GM23338 (cell line): ENCODE data around the gene NOTCH3. TPM values are rescaled to one million over a fixed set of nuclear protein-coding genes. Genes with fewer than 3 reads are reported as not detected.

Source experiments
- ATAC-seq: fragments of 200-7000 bp; cut with Tn5 transposase; 3 replicates; pipeline ENCODE4 v1.9.1; 2020
- DNase-seq: peaks from one replicate; pipeline ENCODE4 v3.0.0-alpha.2; 2015; ENCODE audit warnings: low spot score
- H2AFZ ChIP-seq: fragments of 200-600 bp; sonication (generic); 2 replicates; pipeline ENCODE4 v1.8.0; 2016; ENCODE audit warnings: antibody characterized with exemption, mild to moderate bottlenecking, moderate library complexity
- H3F3A ChIP-seq: fragments of 200-600 bp; sonication (generic); replicated peaks from 2 replicates; pipeline ENCODE4 v1.8.0; 2017; ENCODE audit warnings: antibody characterized with exemption, mixed run types, low read depth
- H3K27ac ChIP-seq: fragments of 200-600 bp; sonication (generic); 2 replicates; pipeline ENCODE4 v1.6.1; 2016; ENCODE audit warnings: low read depth
- H3K27me3 ChIP-seq: fragments of 200-600 bp; sonication (generic); 2 replicates; pipeline ENCODE4 v1.8.0; 2016; ENCODE audit warnings: mild to moderate bottlenecking, mixed run types, moderate library complexity; ENCODE audit not compliant: insufficient read depth
- H3K36me3 ChIP-seq: fragments of 200-600 bp; sonication (generic); 2 replicates; pipeline ENCODE4 v1.8.0; 2016; ENCODE audit warnings: mild to moderate bottlenecking; ENCODE audit not compliant: insufficient read depth
- H3K4me1 ChIP-seq: fragments of 200-600 bp; sonication (generic); 2 replicates; pipeline ENCODE4 v1.8.0; 2016; ENCODE audit warnings: mild to moderate bottlenecking, moderate library complexity; ENCODE audit not compliant: insufficient read depth
- H3K4me2 ChIP-seq: fragments of 200-600 bp; sonication (generic); 2 replicates; pipeline ENCODE4 v1.7.1; 2017; ENCODE audit warnings: mixed run types
- H3K4me3 ChIP-seq: fragments of 200-600 bp; sonication (generic); 2 replicates; pipeline ENCODE4 v1.6.1; 2016; ENCODE audit warnings: mixed run types
- H3K79me2 ChIP-seq: fragments of 200-600 bp; sonication (generic); replicated peaks from 2 replicates; pipeline ENCODE4 v1.8.0; 2017; ENCODE audit warnings: mild to moderate bottlenecking; ENCODE audit not compliant: insufficient read depth
- H3K9me2 ChIP-seq: fragments of 200-600 bp; sonication (generic); 2 replicates; pipeline ENCODE4 v1.8.0; 2017; ENCODE audit not compliant: insufficient read depth
- H4K20me1 ChIP-seq: fragments of 200-600 bp; sonication (generic); replicated peaks from 2 replicates; pipeline ENCODE4 v1.8.0; 2017; ENCODE audit warnings: mild to moderate bottlenecking; ENCODE audit not compliant: insufficient read depth
- H3K27ac Mint-ChIP-seq: 2 replicates; pipeline ENCODE4 v1.8.0; 2020; ENCODE audit warnings: inconsistent platforms, mild to moderate bottlenecking, moderate library complexity, mixed read lengths
- H3K27me3 Mint-ChIP-seq: 3 replicates; pipeline ENCODE4 v1.8.0; 2022; ENCODE audit warnings: low read depth, mild to moderate bottlenecking, moderate library complexity, mixed read lengths, inconsistent platforms; ENCODE audit not compliant: insufficient read depth, poor library complexity
- H3K36me3 Mint-ChIP-seq: 3 replicates; pipeline ENCODE4 v1.8.0; 2021; ENCODE audit warnings: low read depth, mild to moderate bottlenecking, inconsistent platforms, moderate library complexity, mixed read lengths
- H3K4me1 Mint-ChIP-seq: 3 replicates; pipeline ENCODE4 v1.8.0; 2020; ENCODE audit warnings: mild to moderate bottlenecking, inconsistent platforms, mixed read lengths
- H3K4me3 Mint-ChIP-seq: 3 replicates; pipeline ENCODE4 v1.8.0; 2021; ENCODE audit warnings: moderate library complexity, mild to moderate bottlenecking, inconsistent platforms, mixed read lengths
- H3K9me3 Mint-ChIP-seq: 3 replicates; pipeline ENCODE4 v1.8.0; 2020; ENCODE audit warnings: moderate library complexity, mild to moderate bottlenecking, inconsistent platforms, mixed read lengths
- ETS1 ChIP-seq: IDR thresholded peaks from 2 replicates; pipeline ENCODE4 v1.6.1; 2016; ENCODE audit warnings: antibody characterized with exemption
- NANOG ChIP-seq: IDR thresholded peaks from 2 replicates; pipeline ENCODE4 v1.6.1; 2016; ENCODE audit warnings: antibody characterized with exemption, borderline replicate concordance
- STAT1 ChIP-seq: IDR thresholded peaks from one replicate; pipeline ENCODE4 v1.6.1; 2016; ENCODE audit warnings: antibody characterized with exemption; ENCODE audit not compliant: unreplicated experiment
- ZNF114 ChIP-seq: fragments of 250-450 bp; sonication (Bioruptor Pico); IDR thresholded peaks from 2 replicates; pipeline ENCODE4 v1.5.0; 2020; ENCODE audit warnings: mild to moderate bottlenecking, moderate library complexity
- ZNF462 ChIP-seq: fragments of 250-450 bp; sonication (Bioruptor Pico); IDR thresholded peaks from 2 replicates; pipeline ENCODE4 v1.5.0; 2020; ENCODE audit warnings: mild to moderate bottlenecking, moderate library complexity
- polyA plus RNA-seq: library from polyadenylated mRNA; unstranded; fragments of >200 nt; fragmentation: Nextera tagmentation; extraction: Ambion mirVana; gene quantifications from 2 replicates; pipeline ENCODE4 v1.2.1, GENCODE V29; 2016
- total RNA-seq: library from RNA; depleted of rRNA; stranded (reverse); fragments of >200 nt; shearing (Covaris generic); gene quantifications from 2 replicates; pipeline ENCODE4 v1.2.3, GENCODE V29; 2014

Gene NOTCH3
- total and polyA plus RNA-seq, 2 experiments from 2014 or later, result 24.3 to 172 TPM

GRCh38 chr19:15188851-15189250, 11.9 kb downstream of the NOTCH3 start (continued):
- no peak for TF ChIP-seq ETS1
- no peak for TF ChIP-seq ZNF462 (CRISPR knock-in tag)
- no peak for TF ChIP-seq ZNF114 (CRISPR knock-in tag)

- Mint-ChIP-seq H3K27ac (no peak overlapping the region), H3K36me3 (peaks cover 85% of the 10 kb centered on the region), H3K4me1 (no peaks in the 10 kb centered on the region), H3K27me3 (peaks cover 6% of the 10 kb centered on the region), H3K9me3 (no peaks in the 10 kb centered on the region), H3K4me3 (no peak overlapping the region)
- peak; percentile 81 for ATAC-seq
- H3F3A ChIP-seq, result peaks cover 5% of the 10 kb centered on the region; the same call in 1 of the 2 replicates
- no peak overlapping the region for H3K27ac ChIP-seq
- H4K20me1 ChIP-seq, result peaks cover 12% of the 10 kb centered on the region
- peaks cover 19% of the 10 kb centered on the region; the same call in 1 of the 2 replicates for H3K36me3 ChIP-seq
- no peak overlapping the region for H3K4me3 ChIP-seq
- H3K27me3 ChIP-seq, result no peaks in the 10 kb centered on the region
- H3K4me2 ChIP-seq, result no peak overlapping the region
- no peaks in the 10 kb centered on the region for H3K9me2 ChIP-seq
- no peak overlapping the region for H2AFZ ChIP-seq
- H3K4me1 ChIP-seq, result no peaks in the 10 kb centered on the region
- peak; percentile 82 for DNase-seq
- peaks cover 5% of the 10 kb centered on the region for H3K79me2 ChIP-seq
- TF ChIP-seq NANOG (no peak), ZNF462 (CRISPR knock-in tag) (no peak), ZNF114 (CRISPR knock-in tag) (no peak), STAT1 (no peak)
These were observed 13.5 kb downstream of the NOTCH3 start for GRCh38 chr19:15187026-15188007.
